Panc1 (cell line): ENCODE results near the gene CAMKMT. TPM values are rescaled to one million over a fixed set of nuclear protein-coding genes. Genes with fewer than 3 reads are reported as not detected.

Experiments
- ATAC-seq: fragments of 200-7000 bp; cut with Tn5 transposase; 2 replicates; pipeline ENCODE4 v1.9.1; 2020; ENCODE audit warnings: mild to moderate bottlenecking, moderate library complexity
- BruUV-seq: library from RNA; stranded (reverse); fragments of 400-500 nt; replicated peaks from 2 replicates; lab custom pipeline; 2021; lab: Mats Ljungman, UMichigan
- CTCF ChIA-PET: fragments of 300-600 bp; sonication (Branson Sonifier 250); formaldehyde crosslinking; loops from one replicate; lab custom pipeline; 2022; ENCODE audit warnings: antibody characterized with exemption; lab: Charles Lee
- POLR2A ChIA-PET: fragments of 300-600 bp; sonication (Branson Sonifier 250); formaldehyde crosslinking; loops from one replicate; lab custom pipeline; 2022; ENCODE audit warnings: antibody characterized with exemption; lab: Charles Lee
- DNase-seq: peaks from one replicate; pipeline ENCODE4 v3.0.0-alpha.2; 2010; ENCODE audit warnings: low read depth, low spot score
- H3K27ac ChIP-seq: 2 replicates; pipeline ENCODE4 v1.5.1; 2011; ENCODE audit warnings: mild to moderate bottlenecking, low read length, inconsistent platforms
- H3K27me3 ChIP-seq: fragments of 200-500 bp; sonication (Bioruptor generic); 2 replicates; pipeline ENCODE4 v1.6.0; 2014; ENCODE audit warnings: low read length, inconsistent platforms; ENCODE audit not compliant: control insufficient read depth, insufficient read depth
- H3K36me3 ChIP-seq: fragments of 200-500 bp; sonication (Bioruptor generic); 2 replicates; pipeline ENCODE4 v1.5.1; 2014; ENCODE audit warnings: inconsistent platforms, mild to moderate bottlenecking, low read length, moderate library complexity; ENCODE audit not compliant: control insufficient read depth, insufficient read depth
- H3K4me1 ChIP-seq: 2 replicates; pipeline ENCODE4 v1.5.1; 2011; ENCODE audit warnings: inconsistent platforms, mild to moderate bottlenecking, low read length, moderate library complexity; ENCODE audit not compliant: control insufficient read depth, insufficient read depth
- H3K4me3 ChIP-seq, 2 experiments: 2 replicates each; pipeline ENCODE4 v1.5.1; 2011 to 2012; ENCODE audit warnings: low read depth in 2 of 2, low read length in 2 of 2, mild to moderate bottlenecking in 2 of 2, inconsistent platforms in 1 of 2, moderate library complexity in 1 of 2
- H3K9me3 ChIP-seq: fragments of 200-500 bp; sonication (Bioruptor generic); 2 replicates; pipeline ENCODE4 v1.5.1; 2014; ENCODE audit warnings: low read depth, mild to moderate bottlenecking, inconsistent platforms, low read length, moderate library complexity; ENCODE audit not compliant: control insufficient read depth, insufficient read depth
- POLR2AphosphoS5 ChIP-seq: IDR thresholded peaks from 2 replicates; pipeline ENCODE4 v1.6.1; 2012; ENCODE audit warnings: mild to moderate bottlenecking, low read depth, low read length, moderate library complexity
- SIN3A ChIP-seq: IDR thresholded peaks from 2 replicates; pipeline ENCODE4 v1.6.1; 2012; ENCODE audit warnings: low read depth, mild to moderate bottlenecking, low read length, moderate library complexity, borderline replicate concordance; ENCODE audit not compliant: insufficient read depth
- TCF7L2 ChIP-seq: IDR thresholded peaks from 2 replicates; pipeline ENCODE4 v1.6.1; 2011; ENCODE audit warnings: mild to moderate bottlenecking, low read depth, low read length, inconsistent platforms
- in situ Hi-C: cut with HindIII; loops from 2 replicates; pipeline ENCODE4 v1.10.0; 2016; ENCODE audit warnings: low sequenced_read_pairs, low pct_unique_long_range_greater_than_20kb
- intact Hi-C: fragments of 100-400 bp; cut with micrococcal nuclease; formaldehyde crosslinking; loops from one replicate; pipeline ENCODE4 v1.10.0; 2022; ENCODE audit not compliant: unreplicated experiment
- total RNA-seq: library from RNA; stranded (reverse); gene quantifications from one replicate; pipeline ENCODE4 v1.2.1, GENCODE V29; 2021; ENCODE audit not compliant: unreplicated experiment
- TF ChIP-seq, protein P1 (sequence below), 2 experiments: IDR thresholded peaks; 2 replicates each; pipeline ENCODE4 v1.6.1; 2011 to 2012; ENCODE audit warnings: low read depth in 2 of 2, control low read depth in 1 of 2, low read length in 1 of 2, mild to moderate bottlenecking in 1 of 2, moderate library complexity in 1 of 2; ENCODE audit not compliant: insufficient read depth in 1 of 2
- TF ChIP-seq, protein P2 (sequence below): fragments of 450-650 bp; IDR thresholded peaks from 2 replicates; pipeline ENCODE4 v1.5.1; 2017; ENCODE audit warnings: mild to moderate bottlenecking

The CAMKMT gene
- total RNA-seq, 1 experiment from 2014 or later, result 12.6 TPM

DNA sequence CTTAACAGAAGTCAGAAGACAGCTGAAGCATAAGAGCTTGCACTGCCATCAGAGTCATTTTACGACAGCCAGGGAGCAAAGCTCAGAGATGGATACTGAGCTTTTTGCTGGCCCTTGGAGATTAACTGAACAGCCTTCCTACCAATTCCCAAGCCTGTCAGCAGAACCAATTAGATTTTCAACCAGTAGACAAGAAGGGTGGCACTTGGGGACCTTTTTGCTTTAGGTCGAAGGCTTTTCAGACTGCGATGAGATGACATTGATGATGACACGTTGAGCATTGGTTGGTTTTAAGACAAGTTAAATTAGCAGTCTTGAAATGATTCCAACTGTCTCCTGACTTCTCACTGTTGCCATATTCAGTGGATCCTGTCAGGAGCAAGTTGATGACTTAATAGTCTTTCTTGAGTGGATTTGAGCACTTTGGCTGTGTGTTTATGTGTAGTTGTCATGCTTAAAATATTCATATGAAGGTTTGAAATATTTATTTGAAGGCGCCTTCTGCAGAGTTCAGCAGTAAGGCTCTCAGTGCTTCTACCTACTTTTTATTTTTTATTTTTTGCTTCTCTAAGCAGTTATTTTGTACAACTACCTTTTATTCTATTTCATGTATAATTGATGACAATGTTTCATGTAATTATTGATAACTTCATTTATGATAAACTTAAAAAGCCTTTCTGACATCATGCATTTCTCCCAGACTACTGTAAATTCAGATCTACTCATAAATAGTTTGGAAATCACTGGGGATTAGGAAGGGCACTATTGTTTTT is 256.7 kb downstream of the CAMKMT start:
- in situ Hi-C loops, result no loop called here
- no peak overlapping the region for H3K4me3 ChIP-seq
- H3K27ac ChIP-seq, result no peak overlapping the region
- H3K9me3 ChIP-seq, result no peaks in the 10 kb centered on the region
- ATAC-seq (no peak), DNase-seq (no peak)
- CTCF ChIA-PET, result no interaction called here
- POLR2A ChIA-PET, result no interaction called here
- H3K4me1 ChIP-seq, result no peaks in the 10 kb centered on the region
- no peaks in the 10 kb centered on the region for H3K27me3 ChIP-seq
- no TSS peak for BruUV-seq
- intact Hi-C loops, result no loop called here
- H3K36me3 ChIP-seq, result no peaks in the 10 kb centered on the region
- TF ChIP-seq POLR2AphosphoS5 (no peak), TCF7L2 (no peak), SIN3A (no peak)
- TF ChIP-seq, protein P1, sequence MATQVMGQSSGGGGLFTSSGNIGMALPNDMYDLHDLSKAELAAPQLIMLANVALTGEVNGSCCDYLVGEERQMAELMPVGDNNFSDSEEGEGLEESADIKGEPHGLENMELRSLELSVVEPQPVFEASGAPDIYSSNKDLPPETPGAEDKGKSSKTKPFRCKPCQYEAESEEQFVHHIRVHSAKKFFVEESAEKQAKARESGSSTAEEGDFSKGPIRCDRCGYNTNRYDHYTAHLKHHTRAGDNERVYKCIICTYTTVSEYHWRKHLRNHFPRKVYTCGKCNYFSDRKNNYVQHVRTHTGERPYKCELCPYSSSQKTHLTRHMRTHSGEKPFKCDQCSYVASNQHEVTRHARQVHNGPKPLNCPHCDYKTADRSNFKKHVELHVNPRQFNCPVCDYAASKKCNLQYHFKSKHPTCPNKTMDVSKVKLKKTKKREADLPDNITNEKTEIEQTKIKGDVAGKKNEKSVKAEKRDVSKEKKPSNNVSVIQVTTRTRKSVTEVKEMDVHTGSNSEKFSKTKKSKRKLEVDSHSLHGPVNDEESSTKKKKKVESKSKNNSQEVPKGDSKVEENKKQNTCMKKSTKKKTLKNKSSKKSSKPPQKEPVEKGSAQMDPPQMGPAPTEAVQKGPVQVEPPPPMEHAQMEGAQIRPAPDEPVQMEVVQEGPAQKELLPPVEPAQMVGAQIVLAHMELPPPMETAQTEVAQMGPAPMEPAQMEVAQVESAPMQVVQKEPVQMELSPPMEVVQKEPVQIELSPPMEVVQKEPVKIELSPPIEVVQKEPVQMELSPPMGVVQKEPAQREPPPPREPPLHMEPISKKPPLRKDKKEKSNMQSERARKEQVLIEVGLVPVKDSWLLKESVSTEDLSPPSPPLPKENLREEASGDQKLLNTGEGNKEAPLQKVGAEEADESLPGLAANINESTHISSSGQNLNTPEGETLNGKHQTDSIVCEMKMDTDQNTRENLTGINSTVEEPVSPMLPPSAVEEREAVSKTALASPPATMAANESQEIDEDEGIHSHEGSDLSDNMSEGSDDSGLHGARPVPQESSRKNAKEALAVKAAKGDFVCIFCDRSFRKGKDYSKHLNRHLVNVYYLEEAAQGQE (IDR thresholded peaks at IDR 0.05; ENCODE audit: insufficient read depth in 1 of 2, low read depth in 2 of 2, low read length in 1 of 2), result no peak
- TF ChIP-seq, protein P2, sequence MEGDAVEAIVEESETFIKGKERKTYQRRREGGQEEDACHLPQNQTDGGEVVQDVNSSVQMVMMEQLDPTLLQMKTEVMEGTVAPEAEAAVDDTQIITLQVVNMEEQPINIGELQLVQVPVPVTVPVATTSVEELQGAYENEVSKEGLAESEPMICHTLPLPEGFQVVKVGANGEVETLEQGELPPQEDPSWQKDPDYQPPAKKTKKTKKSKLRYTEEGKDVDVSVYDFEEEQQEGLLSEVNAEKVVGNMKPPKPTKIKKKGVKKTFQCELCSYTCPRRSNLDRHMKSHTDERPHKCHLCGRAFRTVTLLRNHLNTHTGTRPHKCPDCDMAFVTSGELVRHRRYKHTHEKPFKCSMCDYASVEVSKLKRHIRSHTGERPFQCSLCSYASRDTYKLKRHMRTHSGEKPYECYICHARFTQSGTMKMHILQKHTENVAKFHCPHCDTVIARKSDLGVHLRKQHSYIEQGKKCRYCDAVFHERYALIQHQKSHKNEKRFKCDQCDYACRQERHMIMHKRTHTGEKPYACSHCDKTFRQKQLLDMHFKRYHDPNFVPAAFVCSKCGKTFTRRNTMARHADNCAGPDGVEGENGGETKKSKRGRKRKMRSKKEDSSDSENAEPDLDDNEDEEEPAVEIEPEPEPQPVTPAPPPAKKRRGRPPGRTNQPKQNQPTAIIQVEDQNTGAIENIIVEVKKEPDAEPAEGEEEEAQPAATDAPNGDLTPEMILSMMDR, result no peak

DNA sequence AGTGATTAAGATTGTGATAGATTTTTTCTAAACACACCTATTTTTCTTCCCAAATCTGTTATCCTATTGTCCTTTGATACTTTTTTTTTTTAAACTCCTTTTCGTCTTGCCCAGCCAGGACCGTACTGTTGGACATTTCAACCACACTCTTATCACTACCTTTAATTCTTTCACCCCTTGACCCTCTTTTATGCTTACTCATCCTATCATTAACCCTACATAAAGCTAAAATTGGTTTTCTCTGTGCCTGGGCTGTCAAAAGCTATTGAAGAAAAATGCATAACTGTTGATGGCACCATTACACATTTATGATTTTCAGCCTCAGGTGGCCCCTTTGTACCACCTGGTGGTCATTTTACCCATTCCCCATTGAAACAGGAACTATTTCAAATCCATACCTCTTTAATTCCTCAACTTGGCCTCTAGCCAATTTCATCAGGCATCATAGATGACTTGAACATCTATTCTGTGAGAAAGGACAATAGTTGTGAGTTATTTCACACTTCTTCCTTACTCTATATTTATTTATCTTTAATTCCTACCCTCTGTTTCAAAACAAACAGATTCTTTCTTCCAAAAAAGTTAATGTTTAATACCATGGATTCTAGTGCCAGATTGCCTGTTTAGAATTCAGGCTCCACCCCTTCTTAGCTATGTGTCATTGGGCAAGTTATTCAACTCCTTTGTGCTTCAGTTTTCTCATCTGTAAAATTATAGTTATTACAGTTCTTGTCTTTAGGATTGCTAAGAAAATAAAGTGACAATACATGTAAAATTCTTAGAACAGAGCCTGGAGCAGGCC is 258.6 kb downstream of the CAMKMT start:
- no TSS peak for BruUV-seq
- no peak for TF ChIP-seq TCF7L2
- POLR2A ChIA-PET, result no interaction called here
- H3K4me3 ChIP-seq, result no peak overlapping the region
- intact Hi-C loops, result no loop called here
- in situ Hi-C loops, result no loop called here
- no peaks in the 10 kb centered on the region for H3K9me3 ChIP-seq
- DNase-seq (no peak), ATAC-seq (no peak)
- H3K36me3 ChIP-seq, result no peaks in the 10 kb centered on the region
- no peaks in the 10 kb centered on the region for H3K4me1 ChIP-seq
- CTCF ChIA-PET, result no interaction called here
- H3K27me3 ChIP-seq, result no peaks in the 10 kb centered on the region
- H3K27ac ChIP-seq, result no peak overlapping the region
